HCT116 (cell line): ENCODE data around the gene PIAS2. TPM values are rescaled to one million over a fixed set of nuclear protein-coding genes. Genes with fewer than 3 reads are reported as not detected.

Experiments used
- ATAC-seq: fragments of 200-7000 bp; cut with Tn5 transposase; 2 replicates; pipeline ENCODE4 v1.9.1; 2020; ENCODE audit warnings: mild to moderate bottlenecking, moderate library complexity
- BruUV-seq: library from RNA; stranded (reverse); fragments of 400-500 nt; replicated peaks from 2 replicates; lab custom pipeline; 2021; lab: Mats Ljungman, UMichigan
- CTCF ChIA-PET: fragments of 300-600 bp; sonication (Branson Sonifier 250); formaldehyde crosslinking; loops from one replicate; lab custom pipeline; 2021; ENCODE audit warnings: antibody characterized with exemption; lab: Charles Lee
- POLR2A ChIA-PET: fragments of 300-600, 350-600 bp; sonication (Branson Sonifier 250); formaldehyde crosslinking; loops from one replicate; lab custom pipeline; 2021; ENCODE audit warnings: antibody characterized with exemption; lab: Charles Lee
- RAD21 ChIA-PET, 2 experiments: fragments of 300-600 bp; sonication (Branson Sonifier 250); formaldehyde crosslinking; loops; one replicate each; lab custom pipeline; 2023; ENCODE audit warnings: low total read pairs in 2 of 2; ENCODE audit not compliant: uncharacterized antibody in 2 of 2, unreplicated experiment in 2 of 2, low non-redundant PET in 1 of 2; lab: Charles Lee
- DNase-seq: peaks from one replicate; pipeline ENCODE4 v3.0.0-alpha.2; 2010; ENCODE audit warnings: low read depth, low spot score
- H2AFZ ChIP-seq: fragments of 200-600 bp; shearing (Covaris generic), sonication (generic); 2 replicates; pipeline ENCODE4 v1.6.1; 2017; ENCODE audit warnings: low read depth, mixed run types, mixed read lengths, antibody characterized with exemption, low read length; ENCODE audit not compliant: poor library complexity, severe bottlenecking
- H3K27ac ChIP-seq: 2 replicates; pipeline ENCODE4 v1.5.1; 2012; ENCODE audit warnings: low read depth, low read length
- H3K27me3 ChIP-seq: fragments of 200-600 bp; sonication (generic); 2 replicates; pipeline ENCODE4 v1.6.1; 2016; ENCODE audit warnings: mixed run types, low read length, mixed read lengths; ENCODE audit not compliant: insufficient read depth
- H3K36me3 ChIP-seq, 2 experiments: fragments of 200-500 bp in 1 of 2; fragments of 200-600 bp in 1 of 2; sonication (Bioruptor generic) in 1 of 2; sonication (generic) in 1 of 2; 2 replicates each; pipeline versions ENCODE4 v1.5.1 to v1.6.1; 2014 to 2016; ENCODE audit warnings: low read length in 2 of 2, inconsistent platforms in 1 of 2, mixed read lengths in 1 of 2, mixed run types in 1 of 2; ENCODE audit not compliant: insufficient read depth in 2 of 2, control insufficient read depth in 1 of 2
- H3K4me1 ChIP-seq, 2 experiments: fragments of 200-600 bp in 1 of 2; sonication (generic) in 1 of 2; 2 replicates each; pipeline versions ENCODE4 v1.5.1 to v1.6.1; 2012 to 2017; ENCODE audit warnings: low read length in 2 of 2, inconsistent platforms in 1 of 2, mild to moderate bottlenecking in 1 of 2, mixed read lengths in 1 of 2, mixed run types in 1 of 2, moderate library complexity in 1 of 2; ENCODE audit not compliant: insufficient read depth in 2 of 2, control insufficient read depth in 1 of 2
- H3K4me2 ChIP-seq: fragments of 200-600 bp; sonication (generic); 2 replicates; pipeline ENCODE4 v1.6.1; 2017; ENCODE audit warnings: mixed run types, low read length, mixed read lengths
- H3K4me3 ChIP-seq, 2 experiments: fragments of 200-600 bp in 1 of 2; sonication (generic) in 1 of 2; replicated peaks in 1 of 2; 2 replicates each; pipeline ENCODE4 v1.5.1; 2011 to 2016; ENCODE audit warnings: low read length in 2 of 2, control low read depth in 1 of 2, low read depth in 1 of 2, mild to moderate bottlenecking in 1 of 2, mixed read lengths in 1 of 2, mixed run types in 1 of 2
- H3K79me2 ChIP-seq: fragments of 200-600 bp; sonication (generic); 2 replicates; pipeline ENCODE4 v1.6.1; 2017; ENCODE audit warnings: mild to moderate bottlenecking, mixed run types, low read length, moderate library complexity, mixed read lengths; ENCODE audit not compliant: insufficient read depth
- H3K9ac ChIP-seq: fragments of 200-600 bp; sonication (generic); 2 replicates; pipeline ENCODE4 v1.6.1; 2016; ENCODE audit warnings: low read length, mixed read lengths
- H3K9me2 ChIP-seq: fragments of 200-600 bp; sonication (generic), shearing (Covaris generic); 2 replicates; pipeline ENCODE4 v1.6.1; 2017; ENCODE audit warnings: mixed run types, mild to moderate bottlenecking, moderate library complexity; ENCODE audit not compliant: insufficient read depth
- H3K9me3 ChIP-seq, 2 experiments: fragments of 200-500 bp in 1 of 2; fragments of 200-600 bp in 1 of 2; sonication (Bioruptor generic) in 1 of 2; sonication (generic) in 1 of 2; 2 replicates each; pipeline ENCODE4 v1.6.1; 2014 to 2017; ENCODE audit warnings: low read length in 2 of 2, mixed read lengths in 2 of 2, inconsistent platforms in 1 of 2, low read depth in 1 of 2, mild to moderate bottlenecking in 1 of 2, mixed run types in 1 of 2, moderate library complexity in 1 of 2; ENCODE audit not compliant: control insufficient read depth in 1 of 2, insufficient read depth in 1 of 2
- H4K20me1 ChIP-seq: fragments of 200-600 bp; sonication (generic), shearing (Covaris generic); 2 replicates; pipeline ENCODE4 v1.6.1; 2017; ENCODE audit warnings: mixed run types, mild to moderate bottlenecking, moderate library complexity; ENCODE audit not compliant: insufficient read depth
- CEBPB ChIP-seq: IDR thresholded peaks from 2 replicates; pipeline ENCODE4 v1.6.1; 2012; ENCODE audit warnings: low read depth
- EGR1 ChIP-seq: IDR thresholded peaks from 2 replicates; pipeline ENCODE4 v1.6.1; 2012; ENCODE audit warnings: low read depth
- ELF1 ChIP-seq: IDR thresholded peaks from 2 replicates; pipeline ENCODE4 v1.6.1; 2012; ENCODE audit warnings: low read depth, borderline replicate concordance
- FOSL1 ChIP-seq: IDR thresholded peaks from 2 replicates; pipeline ENCODE4 v1.6.1; 2012; ENCODE audit warnings: low read depth
- JUND ChIP-seq: IDR thresholded peaks from 2 replicates; pipeline ENCODE4 v1.6.1; 2012
- RAD21 ChIP-seq: IDR thresholded peaks from 2 replicates; pipeline ENCODE4 v1.6.1; 2012; ENCODE audit warnings: low read depth, mild to moderate bottlenecking
- SIN3A ChIP-seq: IDR thresholded peaks from 2 replicates; pipeline ENCODE4 v1.6.1; 2012; ENCODE audit warnings: low read depth
- SP1 ChIP-seq: IDR thresholded peaks from 2 replicates; pipeline ENCODE4 v1.6.1; 2012; ENCODE audit warnings: low read depth
- SRF ChIP-seq: IDR thresholded peaks from 2 replicates; pipeline ENCODE4 v1.6.1; 2012; ENCODE audit warnings: low read depth
- ZNF274 ChIP-seq: fragments of 200-500 bp; sonication (Bioruptor generic); IDR thresholded peaks from 2 replicates; pipeline ENCODE4 v1.6.1; 2014; ENCODE audit warnings: mild to moderate bottlenecking, low read depth, low read length, inconsistent platforms
- intact Hi-C: fragments of 100-400 bp; cut with micrococcal nuclease; formaldehyde crosslinking; loops from 2 replicates; pipeline ENCODE4 v1.10.0; 2022
- total RNA-seq: library from RNA; stranded (reverse); gene quantifications from one replicate; pipeline ENCODE4 v1.2.1, GENCODE V29; 2021; ENCODE audit not compliant: unreplicated experiment
- TF ChIP-seq, protein P1 (sequence below): IDR thresholded peaks from 2 replicates; pipeline ENCODE4 v1.6.1; 2011; ENCODE audit warnings: mild to moderate bottlenecking, low read length, moderate library complexity; ENCODE audit not compliant: insufficient replicate concordance; ENCODE audit errors: extremely low read depth
- TF ChIP-seq, protein P2 (sequence below): IDR thresholded peaks from 2 replicates; pipeline ENCODE4 v1.6.1; 2012; ENCODE audit warnings: low read depth

PIAS2 gene
- total RNA-seq, 1 experiment from 2014 or later = 31.7 TPM

- TF ChIP-seq ZNF274 (no peak), EGR1 (no peak), FOSL1 (no peak)
Observed at GRCh38 chr18:46771141-46771540, 146.2 kb downstream of the PIAS2 start (continued).

GRCh38 chr18:46770708-46771107 lies 146.6 kb downstream of the PIAS2 start:
- BruUV-seq = no TSS peak
- ChIA-PET CTCF (no interaction called here), RAD21 (no interaction called here), POLR2A (no interaction called here)
- intact Hi-C loops = no loop called here
- Histone ChIP-seq H3K36me3 (no peaks in the 10 kb centered on the region), H3K9ac (no peak overlapping the region), H3K4me3 (no peak overlapping the region), H3K4me1 (no peaks in the 10 kb centered on the region), H3K9me3 (no peaks in the 10 kb centered on the region), H2AFZ (no peak overlapping the region), H4K20me1 (no peaks in the 10 kb centered on the region), H3K9me2 (no peaks in the 10 kb centered on the region), H3K4me2 (no peak overlapping the region), H3K27me3 (no peaks in the 10 kb centered on the region), H3K79me2 (no peaks in the 10 kb centered on the region), H3K27ac (no peak overlapping the region)
- ATAC-seq (no peak), DNase-seq (no peak)
- TF ChIP-seq JUND (no peak), RAD21 (no peak), SRF (no peak), SP1 (no peak), SIN3A (no peak), ZNF274 (no peak), CEBPB (no peak), ELF1 (no peak)
- TF ChIP-seq, protein P1, sequence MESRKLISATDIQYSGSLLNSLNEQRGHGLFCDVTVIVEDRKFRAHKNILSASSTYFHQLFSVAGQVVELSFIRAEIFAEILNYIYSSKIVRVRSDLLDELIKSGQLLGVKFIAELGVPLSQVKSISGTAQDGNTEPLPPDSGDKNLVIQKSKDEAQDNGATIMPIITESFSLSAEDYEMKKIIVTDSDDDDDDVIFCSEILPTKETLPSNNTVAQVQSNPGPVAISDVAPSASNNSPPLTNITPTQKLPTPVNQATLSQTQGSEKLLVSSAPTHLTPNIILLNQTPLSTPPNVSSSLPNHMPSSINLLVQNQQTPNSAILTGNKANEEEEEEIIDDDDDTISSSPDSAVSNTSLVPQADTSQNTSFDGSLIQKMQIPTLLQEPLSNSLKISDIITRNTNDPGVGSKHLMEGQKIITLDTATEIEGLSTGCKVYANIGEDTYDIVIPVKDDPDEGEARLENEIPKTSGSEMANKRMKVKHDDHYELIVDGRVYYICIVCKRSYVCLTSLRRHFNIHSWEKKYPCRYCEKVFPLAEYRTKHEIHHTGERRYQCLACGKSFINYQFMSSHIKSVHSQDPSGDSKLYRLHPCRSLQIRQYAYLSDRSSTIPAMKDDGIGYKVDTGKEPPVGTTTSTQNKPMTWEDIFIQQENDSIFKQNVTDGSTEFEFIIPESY = no peak
- TF ChIP-seq, protein P2, sequence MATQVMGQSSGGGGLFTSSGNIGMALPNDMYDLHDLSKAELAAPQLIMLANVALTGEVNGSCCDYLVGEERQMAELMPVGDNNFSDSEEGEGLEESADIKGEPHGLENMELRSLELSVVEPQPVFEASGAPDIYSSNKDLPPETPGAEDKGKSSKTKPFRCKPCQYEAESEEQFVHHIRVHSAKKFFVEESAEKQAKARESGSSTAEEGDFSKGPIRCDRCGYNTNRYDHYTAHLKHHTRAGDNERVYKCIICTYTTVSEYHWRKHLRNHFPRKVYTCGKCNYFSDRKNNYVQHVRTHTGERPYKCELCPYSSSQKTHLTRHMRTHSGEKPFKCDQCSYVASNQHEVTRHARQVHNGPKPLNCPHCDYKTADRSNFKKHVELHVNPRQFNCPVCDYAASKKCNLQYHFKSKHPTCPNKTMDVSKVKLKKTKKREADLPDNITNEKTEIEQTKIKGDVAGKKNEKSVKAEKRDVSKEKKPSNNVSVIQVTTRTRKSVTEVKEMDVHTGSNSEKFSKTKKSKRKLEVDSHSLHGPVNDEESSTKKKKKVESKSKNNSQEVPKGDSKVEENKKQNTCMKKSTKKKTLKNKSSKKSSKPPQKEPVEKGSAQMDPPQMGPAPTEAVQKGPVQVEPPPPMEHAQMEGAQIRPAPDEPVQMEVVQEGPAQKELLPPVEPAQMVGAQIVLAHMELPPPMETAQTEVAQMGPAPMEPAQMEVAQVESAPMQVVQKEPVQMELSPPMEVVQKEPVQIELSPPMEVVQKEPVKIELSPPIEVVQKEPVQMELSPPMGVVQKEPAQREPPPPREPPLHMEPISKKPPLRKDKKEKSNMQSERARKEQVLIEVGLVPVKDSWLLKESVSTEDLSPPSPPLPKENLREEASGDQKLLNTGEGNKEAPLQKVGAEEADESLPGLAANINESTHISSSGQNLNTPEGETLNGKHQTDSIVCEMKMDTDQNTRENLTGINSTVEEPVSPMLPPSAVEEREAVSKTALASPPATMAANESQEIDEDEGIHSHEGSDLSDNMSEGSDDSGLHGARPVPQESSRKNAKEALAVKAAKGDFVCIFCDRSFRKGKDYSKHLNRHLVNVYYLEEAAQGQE = no peak
